Small intestine (tissue), 7 donors: ENCODE measurements around the gene SELENOP. TPM values are rescaled to one million over a fixed set of nuclear protein-coding genes. Genes with fewer than 3 reads are reported as not detected.

Experiments
- DNase-seq, 2 donors: peaks; one replicate each; pipeline versions ENCODE4 v3.0.0 to v3.0.0-alpha.2; 2013
- FAIRE-seq: peaks from 2 replicates; lab custom pipeline; 2012; peaks lifted over from hg19 to GRCh38; lab: Jason Lieb, UNC
- H3K27ac ChIP-seq, 3 donors: one replicate each; pipeline ENCODE4 v1.5.1; 2013; ENCODE audit warnings: low read length in 2 of 3, mild to moderate bottlenecking in 2 of 3, control low read depth in 1 of 3, inconsistent platforms in 1 of 3, low read depth in 1 of 3, moderate library complexity in 1 of 3
- H3K27me3 ChIP-seq, 3 donors: one replicate each; pipeline ENCODE4 v1.6.1; 2013; ENCODE audit warnings: low read length in 3 of 3, inconsistent platforms in 1 of 3; ENCODE audit not compliant: control insufficient read depth in 3 of 3, insufficient read depth in 3 of 3
- H3K36me3 ChIP-seq, 3 donors: one replicate each; pipeline ENCODE4 v1.6.1; 2013; ENCODE audit warnings: low read length in 3 of 3, inconsistent platforms in 1 of 3, low read depth in 1 of 3, mild to moderate bottlenecking in 1 of 3, moderate library complexity in 1 of 3; ENCODE audit not compliant: control insufficient read depth in 3 of 3, insufficient read depth in 2 of 3
- H3K4me1 ChIP-seq, 3 donors: one replicate each; pipeline ENCODE4 v1.6.1; 2013; ENCODE audit warnings: low read length in 2 of 3, inconsistent platforms in 1 of 3, low read depth in 1 of 3, mild to moderate bottlenecking in 1 of 3, moderate library complexity in 1 of 3; ENCODE audit not compliant: control insufficient read depth in 3 of 3, insufficient read depth in 2 of 3
- H3K4me3 ChIP-seq, 3 donors: one replicate each; pipeline ENCODE4 v1.5.1; 2013; ENCODE audit warnings: low read length in 3 of 3, control low read depth in 1 of 3, inconsistent platforms in 1 of 3, low read depth in 1 of 3, mild to moderate bottlenecking in 1 of 3, moderate library complexity in 1 of 3
- H3K9me3 ChIP-seq, 2 donors: one replicate each; pipeline ENCODE4 v1.6.1; 2013; ENCODE audit warnings: low read depth in 1 of 2, low read length in 1 of 2; ENCODE audit not compliant: control insufficient read depth in 2 of 2, insufficient read depth in 1 of 2
- WGBS, 3 donors: extraction: QIAGEN DNeasy Blood & Tissue Kit; methylation state at CpG; one replicate each; pipeline ENCODE4 v1.1.7; 2013; 5-methylcytosine and 5-hydroxymethylcytosine counted together
- polyA plus RNA-seq, 4 donors: library from polyadenylated mRNA; stranded (reverse) in 3 of 4; unstranded in 1 of 4; fragments of 200-250 nt in 3 of 4; fragments of 120-200 nt in 1 of 4; gene quantifications; one replicate each; pipeline versions ENCODE4 v1.2.1 to v1.2.3, GENCODE V29; 2013
- donor health status: healthy with polysubstance abuse.
- donor health status: control.
- donor health status: control.
- donor health status: Bipolar disorder and iron deficiency.
- donor health status: healthy.

The SELENOP gene
- polyA plus RNA-seq, 4 donors, result 204 to 4,199 (median 720) TPM

DNA sequence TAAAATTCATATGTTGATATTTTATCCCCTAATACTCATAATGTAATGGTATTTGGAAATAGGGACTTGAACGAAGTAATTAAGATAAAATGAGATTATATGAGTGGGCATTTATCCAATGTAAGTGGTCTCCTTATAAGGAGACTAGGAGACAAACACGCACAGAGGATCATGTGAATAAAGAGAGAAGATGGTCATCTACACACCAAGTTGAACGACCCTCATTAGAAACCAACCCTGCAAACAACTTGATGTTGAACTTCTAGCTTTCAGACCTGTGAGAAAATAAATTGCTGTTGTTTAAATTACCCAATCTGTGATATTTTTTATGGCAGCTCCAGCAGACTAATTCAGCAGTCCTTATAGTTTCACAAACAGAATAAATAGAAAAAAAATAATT is 27.5 kb upstream of the SELENOP start:
- no peak overlapping the region for H3K27ac ChIP-seq
- H3K27me3 ChIP-seq, result no peaks in the 10 kb centered on the region
- FAIRE-seq (no peak), DNase-seq (no peak)
- no peaks in the 10 kb centered on the region for H3K36me3 ChIP-seq
- H3K4me3 ChIP-seq, result no peak overlapping the region
- H3K4me1 ChIP-seq, result peaks cover 0 to 9% (median 2%) of the 10 kb centered on the region in 3 donors
- peaks cover 0 to 5% of the 10 kb centered on the region in 2 donors for H3K9me3 ChIP-seq
- WGBS, 3 donors, result 61 to 66% (median 65%) methylated on average over 3 of the region's 3 CpGs

DNA sequence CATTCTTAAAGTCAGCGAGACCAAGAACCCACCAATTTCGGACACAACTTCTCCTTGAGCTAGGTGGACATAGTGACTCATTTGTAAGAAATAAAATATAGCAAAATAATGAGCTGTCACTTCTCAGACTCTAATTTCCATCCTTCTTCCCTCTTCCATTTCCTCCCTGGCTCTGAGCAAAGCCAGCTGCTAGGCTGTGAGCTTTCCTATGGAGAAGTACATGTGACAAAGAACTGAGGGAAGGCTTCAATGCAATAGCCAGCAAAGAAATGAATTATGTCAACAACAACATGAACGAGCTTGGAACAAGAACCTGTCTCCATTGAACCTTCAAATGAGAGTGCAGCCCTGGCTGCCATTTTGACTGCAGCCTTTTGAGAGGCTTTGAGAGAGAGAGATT is 25.9 kb upstream of the SELENOP start:
- no peak overlapping the region for H3K27ac ChIP-seq
- no peak overlapping the region for H3K4me3 ChIP-seq
- no peaks in the 10 kb centered on the region for H3K27me3 ChIP-seq
- WGBS, 3 donors, result 77 to 87% (median 81%) methylated on average over 3 of the region's 3 CpGs
- peaks cover 0 to 5% of the 10 kb centered on the region in 2 donors for H3K9me3 ChIP-seq
- H3K36me3 ChIP-seq, result no peaks in the 10 kb centered on the region
- FAIRE-seq, result no peak
- peaks cover 0 to 2% (median 0%) of the 10 kb centered on the region in 3 donors for H3K4me1 ChIP-seq
- DNase-seq, result no peak

DNA sequence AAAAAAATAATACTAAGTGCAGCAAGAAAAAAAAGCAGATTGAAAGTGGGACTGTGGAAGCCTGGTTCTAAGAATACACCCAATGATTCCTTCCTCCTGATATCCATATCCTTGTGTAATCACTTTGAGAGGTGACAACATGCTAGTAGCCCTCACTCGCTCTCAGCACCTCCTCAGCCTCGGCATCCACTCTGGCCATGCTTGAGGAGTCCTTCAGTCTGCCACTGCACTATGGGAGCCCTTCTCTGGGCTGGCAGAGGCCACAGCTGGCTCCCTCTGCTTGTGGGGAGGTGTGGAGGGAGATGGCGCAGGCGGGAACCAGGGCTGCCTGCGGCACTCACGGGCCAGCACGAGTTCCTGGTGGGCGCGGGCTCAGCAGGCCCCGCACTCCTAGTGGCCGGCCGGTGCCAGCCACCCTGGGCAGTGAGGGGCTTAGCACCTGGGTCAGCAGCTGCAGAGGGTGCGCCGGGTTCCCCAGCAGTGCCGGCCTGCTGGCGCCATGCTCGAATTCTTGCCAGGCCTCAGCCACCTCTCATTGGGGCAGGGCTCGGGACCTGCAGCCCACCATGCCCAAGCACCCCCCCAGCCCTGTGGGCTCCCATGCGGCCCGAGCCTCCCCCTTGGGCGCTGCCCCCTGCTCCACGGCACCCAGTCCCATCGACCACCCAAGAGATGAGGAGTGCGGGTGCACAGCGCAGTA is 24.5 kb upstream of the SELENOP start:
- Histone ChIP-seq H3K27me3 (no peaks in the 10 kb centered on the region), H3K4me3 (no peak overlapping the region), H3K36me3 (no peaks in the 10 kb centered on the region), H3K27ac (no peak overlapping the region), H3K4me1 (peaks cover 0 to 2% (median 0%) of the 10 kb centered on the region in 3 donors), H3K9me3 (peaks cover 0 to 5% of the 10 kb centered on the region in 2 donors)
- FAIRE-seq (no peak), DNase-seq (no peak)
- whole genome bisulfite sequencing, 3 donors, result 93 to 98% (median 97%) methylated on average over 24 to 25 of the region's 25 CpGs

DNA sequence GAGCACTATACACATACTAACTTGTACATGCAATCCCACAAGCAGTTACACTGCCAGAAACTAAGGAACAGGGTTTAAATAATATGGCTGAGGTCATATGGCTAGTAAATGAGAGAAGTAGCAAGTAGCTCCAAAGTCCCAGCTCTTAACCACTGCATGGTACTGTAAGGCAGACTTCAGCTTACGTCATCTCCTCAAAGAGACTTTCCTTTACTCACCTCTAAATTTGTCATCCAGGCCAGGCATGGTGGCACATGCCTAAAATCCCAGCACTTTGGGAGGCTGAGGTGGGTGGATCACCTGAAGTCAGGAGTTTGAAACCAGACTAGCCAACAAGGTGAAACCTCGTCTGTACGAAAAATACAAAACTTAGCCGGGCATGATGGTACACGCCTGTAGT is 20.4 kb upstream of the SELENOP start:
- no peaks in the 10 kb centered on the region for H3K36me3 ChIP-seq
- WGBS, 3 donors, result 94 to 95% (median 95%) methylated on average over 5 of the region's 5 CpGs
- no peaks in the 10 kb centered on the region for H3K4me1 ChIP-seq
- H3K4me3 ChIP-seq, result no peak overlapping the region
- peaks cover 0 to under 1% of the 10 kb centered on the region in 2 donors for H3K9me3 ChIP-seq
- DNase-seq (no peak), FAIRE-seq (no peak)
- H3K27me3 ChIP-seq, result no peaks in the 10 kb centered on the region
- H3K27ac ChIP-seq, result no peak overlapping the region

DNA sequence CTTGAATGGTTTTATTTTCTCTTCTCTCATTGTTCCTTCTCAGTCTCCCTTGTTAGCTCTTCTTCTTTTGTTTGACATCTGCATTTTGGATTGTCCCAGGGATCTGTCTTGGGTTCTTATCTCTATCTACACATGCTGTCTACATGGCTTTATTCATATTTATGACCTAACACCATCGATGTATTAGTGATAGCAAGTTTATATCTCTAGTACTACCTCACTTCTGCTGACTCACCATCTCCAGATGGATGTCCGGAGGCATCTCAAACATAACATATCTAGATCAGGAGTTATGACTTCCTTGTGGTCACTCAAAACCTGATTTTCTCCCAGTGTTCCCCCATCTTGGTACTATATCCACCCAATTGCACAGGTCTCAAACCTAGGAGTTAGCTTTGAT is 19.2 kb upstream of the SELENOP start:
- H3K27ac ChIP-seq, result no peak overlapping the region
- FAIRE-seq (no peak), DNase-seq (no peak)
- H3K9me3 ChIP-seq, result no peaks in the 10 kb centered on the region
- no peak overlapping the region for H3K4me3 ChIP-seq
- peaks cover 0 to 2% (median 0%) of the 10 kb centered on the region in 3 donors for H3K4me1 ChIP-seq
- WGBS, 3 donors, result 51 to 68% (median 52%) methylated on average over 2 of the region's 2 CpGs
- H3K36me3 ChIP-seq, result no peaks in the 10 kb centered on the region
- no peaks in the 10 kb centered on the region for H3K27me3 ChIP-seq

DNA sequence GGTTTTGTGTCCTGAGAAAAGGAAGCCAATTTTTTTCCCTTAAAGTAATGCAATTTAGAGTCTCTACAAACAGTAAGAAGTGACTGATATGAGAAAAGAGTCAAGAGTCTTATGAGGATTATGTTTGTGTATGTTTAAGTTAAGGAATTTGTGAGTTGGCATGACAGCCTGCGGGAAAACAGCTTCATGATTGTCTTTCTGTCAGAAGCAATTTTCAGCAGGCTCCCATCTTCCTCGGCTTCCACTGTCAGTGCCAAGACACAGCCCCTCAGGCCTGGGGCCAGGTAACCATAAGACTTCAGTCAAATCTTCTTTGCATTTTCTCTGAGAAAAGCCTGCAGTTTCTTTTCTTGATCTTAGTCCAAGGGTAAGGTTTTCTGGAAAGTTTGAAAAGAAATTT is 17.0 kb upstream of the SELENOP start:
- H3K27ac ChIP-seq, result no peak overlapping the region
- no peaks in the 10 kb centered on the region for H3K36me3 ChIP-seq
- WGBS, 3 donors, result 71 to 94% (median 80%) methylated on average over 2 of the region's 2 CpGs
- FAIRE-seq (no peak), DNase-seq (no peak)
- no peak overlapping the region for H3K4me3 ChIP-seq
- peaks cover 0 to 18% (median 0%) of the 10 kb centered on the region in 3 donors for H3K4me1 ChIP-seq
- no peaks in the 10 kb centered on the region for H3K9me3 ChIP-seq
- H3K27me3 ChIP-seq, result no peaks in the 10 kb centered on the region

DNA sequence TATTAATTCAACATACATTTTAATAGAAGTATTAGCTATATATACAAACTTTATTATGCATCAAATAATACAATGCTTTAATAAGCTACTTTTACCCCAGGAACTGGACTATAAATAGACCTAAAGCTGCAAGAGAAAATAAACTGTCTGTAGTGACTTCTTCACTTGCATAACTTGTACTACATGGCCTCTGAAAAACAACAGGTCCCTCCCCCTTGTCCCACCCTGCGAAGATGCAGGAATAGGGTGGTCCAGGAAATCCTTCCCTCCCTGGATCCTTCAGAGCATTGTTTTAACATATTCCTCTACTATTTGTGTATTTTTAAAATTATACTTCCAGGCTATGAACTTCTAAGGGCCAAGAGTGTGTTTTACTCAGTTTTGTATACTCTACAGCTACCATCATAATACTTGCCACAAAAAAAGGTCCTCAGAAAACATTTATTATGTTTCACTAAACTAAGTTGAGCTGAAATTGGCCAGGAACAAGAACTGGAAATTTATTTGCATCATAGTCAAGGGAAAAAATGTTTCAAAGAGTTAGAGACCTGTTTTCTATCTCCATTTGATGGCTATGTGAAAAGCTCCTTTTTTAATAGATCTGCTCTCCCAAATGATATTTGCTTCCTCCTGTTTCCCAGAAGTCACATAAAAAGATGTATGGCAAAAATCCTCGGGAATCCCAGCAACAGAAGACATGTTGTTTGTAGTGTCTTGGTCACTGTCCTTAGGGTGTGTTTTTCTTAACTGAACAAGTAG is 15.2 kb upstream of the SELENOP start:
- Histone ChIP-seq H3K36me3 (no peaks in the 10 kb centered on the region), H3K9me3 (no peaks in the 10 kb centered on the region), H3K4me1 (peaks cover 0 to 24% (median 0%) of the 10 kb centered on the region in 3 donors), H3K27ac (no peak overlapping the region), H3K4me3 (no peak overlapping the region), H3K27me3 (no peaks in the 10 kb centered on the region)
- 57 to 92% (median 73%) methylated on average over 2 of the region's 2 CpGs for WGBS, 3 donors
- FAIRE-seq (no peak), DNase-seq (no peak)

DNA sequence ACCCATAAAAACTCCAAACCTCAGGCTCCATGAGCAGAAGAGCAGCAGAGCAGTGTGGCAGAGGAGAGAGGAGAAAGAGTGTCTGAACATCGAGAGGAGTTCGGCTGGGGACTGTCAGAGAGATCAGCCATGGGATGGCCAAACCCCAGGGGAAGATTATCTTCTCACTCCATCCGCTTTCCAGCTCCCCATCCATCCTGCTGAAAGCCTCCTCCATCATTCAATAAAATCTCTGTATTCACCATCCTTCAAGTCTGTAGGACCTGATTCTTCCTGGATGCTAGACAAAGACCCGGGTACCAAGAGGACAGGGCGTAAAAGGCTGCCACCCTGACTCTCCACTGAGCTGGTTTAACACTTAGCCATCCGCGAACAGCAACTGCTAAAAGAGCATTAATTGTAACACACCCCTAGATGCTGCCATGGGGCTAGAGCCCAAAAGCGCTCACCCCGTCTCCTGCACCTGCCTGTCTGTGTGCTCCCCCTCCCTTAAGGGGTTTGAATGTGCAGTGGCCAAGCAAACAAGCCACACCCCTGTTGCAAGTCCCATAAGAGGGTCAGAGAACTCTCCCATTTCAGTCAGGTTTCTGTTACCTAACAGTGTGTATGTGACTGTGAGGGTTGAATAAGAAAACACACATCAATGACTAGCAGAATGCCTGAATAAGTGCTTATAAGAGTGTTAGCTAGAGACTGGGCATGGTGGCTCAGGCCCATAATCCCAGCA is 13.9 kb upstream of the SELENOP start:
- Histone ChIP-seq H3K9me3 (no peaks in the 10 kb centered on the region), H3K27ac (no peak overlapping the region), H3K27me3 (no peaks in the 10 kb centered on the region), H3K4me3 (no peak overlapping the region), H3K36me3 (no peaks in the 10 kb centered on the region), H3K4me1 (peaks cover 0 to 24% (median 0%) of the 10 kb centered on the region in 3 donors)
- peak in 1 of 2 donors; percentile 16 for DNase-seq
- no peak for FAIRE-seq
- WGBS, 3 donors, result 79 to 91% (median 87%) methylated on average over 9 of the region's 9 CpGs
